Measurements from ENCODE around the gene SH3GL1. TPM values are rescaled to one million over a fixed set of nuclear protein-coding genes. Genes with fewer than 3 reads are reported as not detected.

SH3GL1 gene
- total RNA-seq, 2 donors from 2014 or later = 47.0 to 50.8 TPM

DNA sequence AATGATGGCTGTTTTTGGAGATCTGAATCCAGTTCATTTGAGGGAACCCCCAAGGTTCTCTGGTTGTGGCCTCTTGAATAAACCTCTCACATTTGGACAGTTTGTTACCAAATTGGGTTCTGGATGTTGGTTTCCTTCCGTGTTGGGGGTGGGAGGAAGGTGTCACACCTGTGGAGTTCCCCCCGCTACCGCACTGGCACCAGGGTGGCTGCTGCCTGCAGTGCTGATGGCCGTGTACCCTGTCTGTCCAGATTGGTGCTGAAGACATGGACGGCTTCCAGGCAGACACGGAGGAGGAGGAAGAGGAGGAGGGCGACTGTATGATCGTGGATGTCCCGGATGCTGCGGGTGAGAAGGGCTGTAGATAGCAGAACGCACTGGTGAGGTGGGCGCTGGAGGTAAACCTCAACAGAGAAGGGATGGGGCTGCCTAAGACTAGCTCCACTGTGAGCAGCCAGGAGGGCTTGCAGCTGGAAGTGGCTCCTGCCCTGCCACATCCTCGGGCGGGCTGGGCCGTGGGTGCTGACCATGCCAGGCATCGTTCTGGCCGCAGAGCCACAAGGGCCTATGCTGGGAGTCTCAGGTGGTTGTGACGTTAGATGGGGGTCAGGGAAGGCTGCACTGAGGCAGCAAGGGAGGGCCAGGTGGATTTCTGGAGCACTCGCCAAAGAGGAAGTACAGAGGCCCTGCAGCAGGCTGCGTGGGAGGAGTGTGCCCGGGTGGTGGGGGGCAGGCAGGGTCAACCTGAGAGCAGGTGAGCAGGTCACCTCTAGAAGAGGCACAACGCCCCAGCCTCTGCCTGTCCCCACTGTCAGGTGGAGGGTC is 41.9 kb upstream of the SH3GL1 start:
- ATAC-seq (peak in 1 of 2 donors; percentile 7), DNase-seq (ENCODE audit: low spot score) (no peak)
- H3K4me1 Mint-ChIP-seq (ENCODE audit: low read depth in 2 of 2) = peaks cover 0 to 9% of the 10 kb centered on the region in 2 donors
- H3K9me3 Mint-ChIP-seq = no peaks in the 10 kb centered on the region
- H3K36me3 Mint-ChIP-seq = peaks cover 4% of the 10 kb centered on the region
- H3K27ac Mint-ChIP-seq = peak overlapping the region in 1 of 2 donors; percentile 60
- H3K27me3 Mint-ChIP-seq = no peaks in the 10 kb centered on the region
- no peak overlapping the region for H3K4me3 Mint-ChIP-seq

- H3K27ac Mint-ChIP-seq = no peak overlapping the region
- no peaks in the 10 kb centered on the region for H3K27me3 Mint-ChIP-seq
- no peaks in the 10 kb centered on the region for H3K9me3 Mint-ChIP-seq
- peaks cover 0 to 13% of the 10 kb centered on the region in 2 donors for H3K4me1 Mint-ChIP-seq (ENCODE audit: low read depth in 2 of 2)
- H3K36me3 Mint-ChIP-seq = peaks cover 4% of the 10 kb centered on the region
- DNase-seq (ENCODE audit: low spot score) (no peak), ATAC-seq (no peak)
- no peak overlapping the region for H3K4me3 Mint-ChIP-seq
Measured at GRCh38 chr19:4439243-4439642, 38.9 kb upstream of the SH3GL1 start.

DNA sequence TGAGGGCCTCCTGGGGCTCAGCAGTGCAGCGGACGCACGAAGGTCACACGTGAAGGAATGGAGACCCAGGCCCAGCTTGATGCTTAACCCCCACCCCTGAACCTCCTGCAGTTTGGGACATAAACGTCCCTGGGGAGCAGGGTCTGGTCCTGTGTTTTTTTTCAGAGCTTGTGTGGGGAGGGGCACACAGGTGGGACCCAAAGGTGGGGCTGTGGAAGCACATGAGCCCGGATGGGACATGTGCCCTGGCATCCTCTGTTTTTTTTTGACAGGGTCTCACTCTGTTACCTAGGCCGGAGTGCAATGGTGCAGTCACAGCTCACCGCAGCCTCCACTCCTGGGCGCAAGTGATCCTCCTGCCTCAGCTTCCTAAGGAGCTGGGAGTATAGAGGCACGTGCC is 36.8 kb upstream of the SH3GL1 start:
- Mint-ChIP-seq H3K27ac (no peak overlapping the region), H3K27me3 (no peaks in the 10 kb centered on the region), H3K9me3 (no peaks in the 10 kb centered on the region), H3K36me3 (peaks cover 4% of the 10 kb centered on the region), H3K4me1 (ENCODE audit: low read depth in 2 of 2) (peaks cover 0 to 9% of the 10 kb centered on the region in 2 donors), H3K4me3 (no peak overlapping the region)
- DNase-seq (ENCODE audit: low spot score) (no peak), ATAC-seq (no peak)

GRCh38 chr19:4436231-4436630 is 35.9 kb upstream of the SH3GL1 start:
- Mint-ChIP-seq H3K27ac (no peak overlapping the region), H3K4me3 (no peak overlapping the region), H3K9me3 (no peaks in the 10 kb centered on the region), H3K27me3 (no peaks in the 10 kb centered on the region), H3K4me1 (ENCODE audit: low read depth in 2 of 2) (peaks cover 0 to 7% of the 10 kb centered on the region in 2 donors), H3K36me3 (peaks cover 4% of the 10 kb centered on the region)
- DNase-seq (ENCODE audit: low spot score) (no peak), ATAC-seq (no peak)

DNA sequence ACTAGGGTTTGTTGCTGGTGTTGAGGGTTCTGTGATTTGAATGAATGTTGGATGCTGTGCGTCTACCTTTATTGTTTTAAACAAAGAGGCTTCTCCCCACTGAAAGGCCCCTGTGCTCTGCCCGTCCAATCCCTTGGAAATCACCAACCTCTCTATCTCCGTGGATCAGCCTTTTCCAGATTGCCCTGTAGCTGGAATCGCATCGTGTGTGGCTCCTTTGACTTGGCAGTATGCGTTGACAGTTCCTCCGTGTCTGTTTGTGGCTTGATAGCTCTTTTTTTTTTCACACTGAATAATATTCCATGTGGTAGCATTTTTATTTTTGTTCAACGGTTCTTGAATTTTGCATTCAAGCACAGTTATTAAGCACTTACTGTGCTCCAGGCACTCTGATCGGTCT is 34.0 kb upstream of the SH3GL1 start:
- Mint-ChIP-seq H3K27me3 (no peaks in the 10 kb centered on the region), H3K27ac (no peak overlapping the region), H3K4me1 (ENCODE audit: low read depth in 2 of 2) (peaks cover 0 to 6% of the 10 kb centered on the region in 2 donors), H3K36me3 (peaks cover 8% of the 10 kb centered on the region), H3K4me3 (no peak overlapping the region), H3K9me3 (no peaks in the 10 kb centered on the region)
- DNase-seq (ENCODE audit: low spot score) (no peak), ATAC-seq (no peak)

DNA sequence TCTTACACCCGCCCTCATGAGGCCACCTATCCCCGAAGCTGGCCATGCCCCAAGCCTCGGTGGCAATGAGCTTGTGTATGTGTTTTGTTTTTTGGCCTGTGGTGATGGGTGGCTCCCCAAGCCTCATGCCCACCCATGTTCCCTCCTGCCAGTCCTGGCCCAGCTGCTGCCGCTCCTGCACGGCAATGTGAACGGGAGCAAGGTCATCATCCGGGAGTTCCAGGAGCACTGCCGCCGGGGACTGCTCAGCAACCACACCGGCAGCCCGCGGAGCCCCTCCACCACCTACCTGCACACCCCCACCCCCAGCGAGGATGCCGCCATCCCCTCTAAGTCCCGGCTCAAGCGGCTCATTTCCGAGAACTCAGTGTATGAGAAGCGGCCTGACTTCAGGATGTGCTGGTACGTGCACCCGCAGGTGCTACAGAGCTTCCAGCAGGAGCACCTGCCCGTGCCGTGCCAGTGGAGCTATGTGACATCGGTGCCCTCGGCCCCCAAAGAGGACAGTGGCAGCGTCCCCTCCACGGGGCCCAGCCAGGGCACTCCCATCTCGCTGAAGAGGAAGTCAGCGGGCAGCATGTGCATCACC is 32.7 kb upstream of the SH3GL1 start:
- H3K27ac Mint-ChIP-seq = no peak overlapping the region
- H3K27me3 Mint-ChIP-seq = no peaks in the 10 kb centered on the region
- H3K4me3 Mint-ChIP-seq = no peak overlapping the region
- H3K4me1 Mint-ChIP-seq (ENCODE audit: low read depth in 2 of 2) = peaks cover 0 to 4% of the 10 kb centered on the region in 2 donors
- peaks cover 6% of the 10 kb centered on the region for H3K36me3 Mint-ChIP-seq
- H3K9me3 Mint-ChIP-seq = no peaks in the 10 kb centered on the region
- DNase-seq (ENCODE audit: low spot score) (no peak), ATAC-seq (no peak)

GRCh38 chr19:4431808-4432674 is 31.7 kb upstream of the SH3GL1 start:
- H3K36me3 Mint-ChIP-seq = peaks cover 6% of the 10 kb centered on the region
- ATAC-seq (no peak), DNase-seq (ENCODE audit: low spot score) (no peak)
- H3K4me1 Mint-ChIP-seq (ENCODE audit: low read depth in 2 of 2) = peaks cover 0 to 4% of the 10 kb centered on the region in 2 donors
- H3K9me3 Mint-ChIP-seq = no peaks in the 10 kb centered on the region
- H3K27me3 Mint-ChIP-seq = no peaks in the 10 kb centered on the region
- no peak overlapping the region for H3K27ac Mint-ChIP-seq
- no peak overlapping the region for H3K4me3 Mint-ChIP-seq

- Mint-ChIP-seq H3K9me3 (no peaks in the 10 kb centered on the region), H3K4me3 (no peak overlapping the region), H3K27ac (no peak overlapping the region), H3K27me3 (no peaks in the 10 kb centered on the region), H3K4me1 (ENCODE audit: low read depth in 2 of 2) (peaks cover 0 to 4% of the 10 kb centered on the region in 2 donors), H3K36me3 (peaks cover 6% of the 10 kb centered on the region)
- DNase-seq (ENCODE audit: low spot score) = no peak
- ATAC-seq = no peak
Measured at GRCh38 chr19:4431296-4431695, 30.9 kb upstream of the SH3GL1 start.

DNA sequence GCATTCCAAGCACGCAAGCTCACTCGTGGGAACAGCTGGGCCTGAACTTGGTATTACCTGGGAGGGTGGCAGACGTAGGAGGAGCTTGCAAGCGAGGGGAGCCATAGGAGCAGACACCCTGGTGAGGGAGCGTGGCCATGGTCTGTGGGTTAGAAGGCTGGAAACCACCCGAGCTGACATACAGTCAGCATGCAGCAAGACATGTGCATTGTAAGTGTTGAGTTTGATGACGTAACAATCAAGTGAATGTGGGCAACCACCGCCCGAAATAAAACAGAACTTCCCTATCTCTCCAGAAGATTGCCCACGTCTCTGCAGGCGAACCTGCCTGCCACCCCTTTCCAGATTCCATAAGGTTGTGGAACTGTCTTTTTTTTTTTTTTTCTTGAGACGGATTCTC is 30.4 kb upstream of the SH3GL1 start:
- peak; percentile 54 to 62 for ATAC-seq
- DNase-seq (ENCODE audit: low spot score) = no peak
- no peak overlapping the region for H3K4me3 Mint-ChIP-seq
- peaks cover 0 to 4% of the 10 kb centered on the region in 2 donors for H3K4me1 Mint-ChIP-seq (ENCODE audit: low read depth in 2 of 2)
- peaks cover 9% of the 10 kb centered on the region for H3K36me3 Mint-ChIP-seq
- H3K27ac Mint-ChIP-seq = no peak overlapping the region
- no peaks in the 10 kb centered on the region for H3K9me3 Mint-ChIP-seq
- no peaks in the 10 kb centered on the region for H3K27me3 Mint-ChIP-seq

DNA sequence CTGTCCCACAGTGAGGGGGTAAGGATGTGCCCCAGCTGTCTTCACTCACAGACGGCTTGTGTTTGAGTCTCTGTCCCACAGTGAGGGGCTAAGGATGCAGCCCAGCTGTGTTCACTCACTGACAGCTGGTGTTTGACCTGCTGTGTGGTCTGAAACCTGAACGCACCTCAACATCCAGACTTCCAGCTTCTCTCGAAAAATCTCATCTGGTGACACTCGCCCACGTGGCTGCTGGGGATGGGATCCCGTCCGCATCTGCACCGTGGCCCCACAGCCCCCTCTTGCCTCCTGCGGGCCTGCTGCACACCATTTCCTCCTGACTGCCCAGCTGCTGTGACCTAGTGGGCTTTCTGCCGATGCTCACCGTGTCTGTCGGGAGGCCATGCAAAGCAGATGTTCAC is 29.4 kb upstream of the SH3GL1 start:
- H3K36me3 Mint-ChIP-seq = peaks cover 11% of the 10 kb centered on the region

DNA sequence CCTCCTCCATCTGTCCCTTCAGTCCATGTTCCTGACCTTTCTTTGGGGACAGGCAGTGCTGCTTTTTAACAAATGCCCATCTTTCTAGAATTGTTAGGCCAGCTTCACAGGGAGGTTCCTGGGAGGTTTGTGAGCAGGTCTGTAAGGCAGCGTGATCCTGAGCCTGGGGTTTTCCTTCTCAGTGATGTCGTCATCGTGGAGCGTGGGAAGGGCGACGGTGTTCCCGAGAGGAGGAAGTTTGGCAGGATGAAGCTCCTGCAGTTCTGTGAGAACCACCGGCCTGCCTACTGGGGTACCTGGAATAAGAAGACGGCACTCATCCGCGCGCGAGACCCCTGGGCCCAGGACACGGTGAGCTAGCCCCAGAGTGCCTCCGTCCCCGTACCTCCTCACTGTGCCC is 28.9 kb upstream of the SH3GL1 start:
- Mint-ChIP-seq H3K9me3 (no peaks in the 10 kb centered on the region), H3K27ac (no peak overlapping the region), H3K36me3 (peaks cover 11% of the 10 kb centered on the region), H3K27me3 (no peaks in the 10 kb centered on the region), H3K4me1 (ENCODE audit: low read depth in 2 of 2) (no peaks in the 10 kb centered on the region), H3K4me3 (no peak overlapping the region)
- ATAC-seq = no peak
- no peak for DNase-seq (ENCODE audit: low spot score)

More for the DNA sequence above, 29.4 kb upstream of the SH3GL1 start:
- Mint-ChIP-seq H3K27me3 (no peaks in the 10 kb centered on the region), H3K9me3 (no peaks in the 10 kb centered on the region), H3K4me3 (no peak overlapping the region), H3K27ac (no peak overlapping the region), H3K4me1 (ENCODE audit: low read depth in 2 of 2) (peaks cover 0 to 3% of the 10 kb centered on the region in 2 donors)
- no peak for DNase-seq (ENCODE audit: low spot score)
- ATAC-seq = no peak

- DNase-seq (ENCODE audit: low spot score) (no peak), ATAC-seq (no peak)
- Mint-ChIP-seq H3K4me1 (ENCODE audit: low read depth in 2 of 2) (no peaks in the 10 kb centered on the region), H3K27ac (no peak overlapping the region), H3K36me3 (peaks cover 11% of the 10 kb centered on the region), H3K9me3 (no peaks in the 10 kb centered on the region), H3K4me3 (no peak overlapping the region), H3K27me3 (no peaks in the 10 kb centered on the region)
Measured at GRCh38 chr19:4428326-4428975, 28.1 kb upstream of the SH3GL1 start.

GRCh38 chr19:4425537-4425936 is 25.2 kb upstream of the SH3GL1 start:
- H3K27ac Mint-ChIP-seq = no peak overlapping the region
- ATAC-seq (no peak), DNase-seq (ENCODE audit: low spot score) (no peak)
- H3K4me1 Mint-ChIP-seq (ENCODE audit: low read depth in 2 of 2) = peaks cover 3 to 5% of the 10 kb centered on the region in 2 donors
- no peaks in the 10 kb centered on the region for H3K27me3 Mint-ChIP-seq
- H3K9me3 Mint-ChIP-seq = no peaks in the 10 kb centered on the region
- no peak overlapping the region for H3K4me3 Mint-ChIP-seq
- H3K36me3 Mint-ChIP-seq = peaks cover 15% of the 10 kb centered on the region

Measured in natural killer cell treated with Interleukin-12 subunit alpha and Interleukin-12 subunit beta and Interleukin-15 and Interleukin-18, amount 100 ng/mL, for 72 hours (primary cell).